HUES6 (cell line): ENCODE measurements around the gene UBE2C.
A peak's percentile ranks its signal among the peaks of the same experiment; 100 is the strongest.

Experiments
- H3K27ac ChIP-seq: 2 replicates; pipeline ENCODE4 v1.7.0; 2013; ENCODE audit warnings: low read depth, mild to moderate bottlenecking, low read length, inconsistent platforms
- H3K27me3 ChIP-seq: 2 replicates; pipeline ENCODE4 v1.6.1; 2013; ENCODE audit warnings: low read length; ENCODE audit not compliant: control insufficient read depth, insufficient read depth
- H3K36me3 ChIP-seq: 2 replicates; pipeline ENCODE4 v1.6.1; 2013; ENCODE audit warnings: low read length; ENCODE audit not compliant: control insufficient read depth, insufficient read depth
- H3K4me1 ChIP-seq: 2 replicates; pipeline ENCODE4 v1.6.1; 2013; ENCODE audit warnings: low read length; ENCODE audit not compliant: control insufficient read depth, insufficient read depth
- H3K4me3 ChIP-seq: 2 replicates; pipeline ENCODE4 v1.5.1; 2013; ENCODE audit warnings: low read depth, low read length
- H3K9ac ChIP-seq: one replicate; pipeline ENCODE4 v1.6.1; 2013; ENCODE audit warnings: mild to moderate bottlenecking, low read length
- H3K9me3 ChIP-seq: 2 replicates; pipeline ENCODE4 v1.6.1; 2013; ENCODE audit warnings: low read depth, low read length; ENCODE audit not compliant: control insufficient read depth, insufficient read depth

UBE2C gene

DNA sequence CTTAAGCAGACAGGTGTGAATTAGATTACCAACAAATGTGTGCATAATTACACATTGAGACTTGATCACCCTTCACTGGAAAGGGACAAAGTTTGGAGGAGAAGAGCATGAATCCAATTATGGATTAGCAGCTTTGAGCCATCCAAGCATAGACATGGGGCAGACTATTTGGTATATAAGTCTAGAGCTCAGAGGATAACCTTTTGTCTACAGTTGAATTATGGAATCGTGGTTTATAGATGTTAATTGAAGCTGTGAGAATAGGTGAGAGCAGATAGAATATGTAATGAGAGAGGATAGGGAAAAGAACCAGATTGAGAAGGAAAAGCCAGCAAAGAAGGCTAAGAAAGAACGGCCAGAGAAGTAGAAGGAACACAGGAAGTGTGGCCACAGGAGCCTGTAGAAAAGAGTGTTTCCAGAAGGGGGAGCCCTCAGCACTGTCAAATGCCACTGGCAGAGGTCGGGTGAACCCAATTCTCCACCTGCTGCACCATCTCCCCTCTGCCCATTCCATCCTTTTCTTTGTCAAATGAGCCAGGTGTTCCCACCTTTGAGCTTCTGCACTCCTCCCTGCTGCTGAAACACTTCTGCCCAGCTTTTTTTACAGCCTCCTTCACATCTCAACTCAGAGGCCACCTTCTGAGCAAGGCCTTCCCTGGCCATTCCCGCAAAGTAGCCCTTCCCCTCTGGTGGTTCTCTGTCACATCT, 13.4 kb upstream of the UBE2C start:
- H3K4me1 ChIP-seq, result no peaks in the 10 kb centered on the region
- no peak overlapping the region for H3K4me3 ChIP-seq
- no peak overlapping the region for H3K9ac ChIP-seq
- no peak overlapping the region for H3K27ac ChIP-seq
- no peaks in the 10 kb centered on the region for H3K9me3 ChIP-seq
- no peaks in the 10 kb centered on the region for H3K27me3 ChIP-seq
- peaks cover 58% of the 10 kb centered on the region for H3K36me3 ChIP-seq

DNA sequence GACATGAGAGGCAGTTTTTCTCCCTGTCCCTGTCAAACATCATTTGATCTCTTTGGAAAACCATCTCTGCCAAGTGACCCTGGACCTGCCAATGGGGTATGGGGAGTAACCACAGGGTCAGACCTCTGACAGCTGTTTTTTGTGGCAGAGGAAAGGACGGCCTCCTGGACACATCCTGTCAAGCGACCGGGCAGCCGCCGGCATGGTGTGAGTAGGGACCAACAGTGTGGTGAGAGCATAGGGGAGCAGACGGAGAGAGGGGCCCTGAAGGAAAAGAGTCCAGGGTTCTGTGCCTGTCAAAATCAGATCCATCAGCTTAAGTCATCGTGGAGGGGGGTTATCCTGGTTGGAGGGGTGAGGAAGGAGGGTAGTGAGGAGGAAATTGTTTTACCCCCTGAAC, 10.6 kb upstream of the UBE2C start:
- no peaks in the 10 kb centered on the region for H3K9me3 ChIP-seq
- H3K27ac ChIP-seq, result no peak overlapping the region
- H3K4me3 ChIP-seq, result no peak overlapping the region
- no peaks in the 10 kb centered on the region for H3K4me1 ChIP-seq
- no peaks in the 10 kb centered on the region for H3K27me3 ChIP-seq
- no peak overlapping the region for H3K9ac ChIP-seq
- H3K36me3 ChIP-seq, result peaks cover 59% of the 10 kb centered on the region

GRCh38 chr20:45810191-45810970, 2.1 kb upstream of the UBE2C start:
- Histone ChIP-seq H3K9me3 (no peaks in the 10 kb centered on the region), H3K27me3 (no peaks in the 10 kb centered on the region), H3K27ac (no peak overlapping the region), H3K4me1 (peaks cover 6% of the 10 kb centered on the region; the same call in 1 of the 2 replicates), H3K4me3 (no peak overlapping the region), H3K36me3 (peaks cover 59% of the 10 kb centered on the region), H3K9ac (no peak overlapping the region)

GRCh38 chr20:45813006-45813340, 529 bp downstream of the UBE2C start:
- Histone ChIP-seq H3K36me3 (peaks cover 67% of the 10 kb centered on the region), H3K9ac (peak overlapping the region; percentile 90), H3K4me3 (peak overlapping the region; percentile 97), H3K4me1 (peaks cover 6% of the 10 kb centered on the region; the same call in 1 of the 2 replicates), H3K27ac (peak overlapping the region; percentile 77), H3K9me3 (no peaks in the 10 kb centered on the region), H3K27me3 (no peaks in the 10 kb centered on the region)

- peak overlapping the region; percentile 90 for H3K9ac ChIP-seq
- peaks cover 6% of the 10 kb centered on the region; the same call in 1 of the 2 replicates for H3K4me1 ChIP-seq
- H3K9me3 ChIP-seq, result no peaks in the 10 kb centered on the region
- H3K27ac ChIP-seq, result no peak overlapping the region
- peak overlapping the region; percentile 97 for H3K4me3 ChIP-seq
- H3K36me3 ChIP-seq, result peaks cover 67% of the 10 kb centered on the region
- no peaks in the 10 kb centered on the region for H3K27me3 ChIP-seq
Measured at GRCh38 chr20:45813489-45813888, 1.0 kb downstream of the UBE2C start.

DNA sequence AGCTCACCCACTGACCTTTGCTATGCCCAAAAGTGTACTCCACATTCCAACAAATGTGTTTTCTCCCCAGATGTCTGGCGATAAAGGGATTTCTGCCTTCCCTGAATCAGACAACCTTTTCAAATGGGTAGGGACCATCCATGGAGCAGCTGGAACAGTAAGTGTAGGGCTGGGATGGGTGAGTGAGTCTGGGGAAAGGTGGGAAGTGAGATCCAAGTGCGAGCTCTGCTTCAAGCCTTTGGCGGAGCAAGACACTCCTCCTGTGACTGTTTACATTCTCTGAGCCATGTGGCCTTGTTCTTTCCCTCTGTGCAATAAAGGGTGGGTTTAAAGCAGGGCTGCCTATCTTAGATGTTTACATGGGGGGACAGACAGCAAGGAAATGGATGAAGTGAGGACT, 1.9 kb downstream of the UBE2C start:
- H3K36me3 ChIP-seq, result peaks cover 61% of the 10 kb centered on the region
- H3K9me3 ChIP-seq, result no peaks in the 10 kb centered on the region
- H3K27ac ChIP-seq, result no peak overlapping the region
- no peak overlapping the region for H3K4me3 ChIP-seq
- no peak overlapping the region for H3K9ac ChIP-seq
- H3K4me1 ChIP-seq, result peaks cover 8% of the 10 kb centered on the region; the same call in 1 of the 2 replicates
- H3K27me3 ChIP-seq, result no peaks in the 10 kb centered on the region

- H3K9ac ChIP-seq, result no peak overlapping the region
- no peaks in the 10 kb centered on the region for H3K9me3 ChIP-seq
- H3K4me3 ChIP-seq, result no peak overlapping the region
- H3K4me1 ChIP-seq, result peaks cover 9% of the 10 kb centered on the region; the same call in 1 of the 2 replicates
- H3K27me3 ChIP-seq, result peaks cover 2% of the 10 kb centered on the region; the same call in 1 of the 2 replicates
- H3K36me3 ChIP-seq, result peaks cover 38% of the 10 kb centered on the region
- H3K27ac ChIP-seq, result no peak overlapping the region
Measured at GRCh38 chr20:45816951-45817350, 4.5 kb downstream of the UBE2C start.

- Histone ChIP-seq H3K4me3 (no peak overlapping the region), H3K9ac (no peak overlapping the region), H3K27ac (no peak overlapping the region), H3K4me1 (peaks cover 15% of the 10 kb centered on the region), H3K36me3 (peaks cover 38% of the 10 kb centered on the region), H3K9me3 (no peaks in the 10 kb centered on the region), H3K27me3 (peaks cover 8% of the 10 kb centered on the region)
Measured at GRCh38 chr20:45817376-45818194, 5.1 kb downstream of the UBE2C start.

- H3K27me3 ChIP-seq, result peaks cover 15% of the 10 kb centered on the region
- H3K4me3 ChIP-seq, result no peak overlapping the region
- H3K9me3 ChIP-seq, result no peaks in the 10 kb centered on the region
- peaks cover 20% of the 10 kb centered on the region for H3K4me1 ChIP-seq
- H3K36me3 ChIP-seq, result peaks cover 36% of the 10 kb centered on the region
- H3K9ac ChIP-seq, result no peak overlapping the region
- no peak overlapping the region for H3K27ac ChIP-seq
Measured at GRCh38 chr20:45818239-45818638, 5.8 kb downstream of the UBE2C start.

GRCh38 chr20:45819466-45819865, 7.0 kb downstream of the UBE2C start:
- H3K4me3 ChIP-seq, result no peak overlapping the region
- peaks cover 22% of the 10 kb centered on the region for H3K27me3 ChIP-seq
- no peak overlapping the region for H3K27ac ChIP-seq
- peaks cover 26% of the 10 kb centered on the region for H3K36me3 ChIP-seq
- no peak overlapping the region for H3K9ac ChIP-seq
- peaks cover 21% of the 10 kb centered on the region for H3K4me1 ChIP-seq
- H3K9me3 ChIP-seq, result no peaks in the 10 kb centered on the region
